Mesenteric fat pad (tissue), 1 donor: ENCODE results near the gene MED25. TPM values are rescaled to one million over a fixed set of nuclear protein-coding genes. Genes with fewer than 3 reads are reported as not detected.
A peak's percentile ranks its signal among the peaks of the same experiment; 100 is the strongest.

Experiments
- DNase-seq: peaks from one replicate; pipeline ENCODE4 v3.0.0-alpha.2; 2020; ENCODE audit warnings: low spot score
- total RNA-seq: library from RNA; stranded (reverse); fragmentation: NEBNext Ultra II Directional; extraction: Animal tissue kit (Norgen Biotek cat#: 25700); gene quantifications from one replicate; pipeline ENCODE4 v1.2.1, GENCODE V29; 2021
- donor health status: DM: yes; HTN: yes; CAD: no.

MED25 gene
- total RNA-seq, 1 donor from 2014 or later = 40.4 TPM

DNA sequence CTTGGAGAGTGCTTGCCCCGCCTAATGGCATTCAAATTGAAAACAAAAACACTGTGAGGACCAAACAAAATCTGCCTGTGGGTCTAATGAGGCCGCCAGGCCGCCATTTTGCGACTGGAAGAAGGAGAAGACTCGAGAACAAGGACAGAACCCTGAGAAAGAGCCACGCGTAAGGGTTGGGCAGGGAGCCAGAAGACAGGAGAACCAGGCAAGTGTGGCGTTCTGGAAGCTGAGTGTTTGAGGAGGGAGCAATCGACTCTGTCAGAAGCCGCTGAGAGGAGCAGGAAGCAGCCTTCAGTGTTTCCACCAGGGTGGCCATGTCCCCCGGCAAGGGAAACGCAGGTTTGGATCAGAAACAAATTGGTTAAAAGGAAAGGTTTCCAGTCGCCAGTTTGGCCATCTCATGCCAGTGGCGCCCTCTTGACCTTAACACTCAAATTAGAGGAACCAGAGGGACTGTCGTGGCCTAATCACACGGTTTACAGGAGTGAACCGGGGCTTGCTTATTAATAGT, 22.7 kb downstream of the MED25 start:
- DNase-seq = no peak

DNA sequence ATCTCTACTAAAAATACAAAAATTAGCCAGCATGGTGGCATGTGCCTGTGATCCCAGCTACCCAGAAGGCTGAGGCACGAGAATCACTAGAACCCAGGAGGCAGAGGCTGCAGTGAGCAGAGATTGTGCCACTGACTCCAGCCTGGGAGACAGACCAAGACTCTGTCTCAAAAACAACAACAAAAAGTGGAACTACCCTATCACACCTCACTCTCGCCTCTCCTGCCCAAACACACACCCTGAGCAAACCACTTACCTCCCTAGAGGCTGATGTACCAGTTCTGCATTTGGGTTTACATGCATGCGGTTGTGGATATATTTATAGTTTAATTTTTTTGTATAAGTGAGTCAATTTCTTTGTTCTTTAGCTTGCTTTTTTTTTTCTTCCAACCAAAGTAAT, 25.2 kb downstream of the MED25 start:
- DNase-seq = no peak

DNA sequence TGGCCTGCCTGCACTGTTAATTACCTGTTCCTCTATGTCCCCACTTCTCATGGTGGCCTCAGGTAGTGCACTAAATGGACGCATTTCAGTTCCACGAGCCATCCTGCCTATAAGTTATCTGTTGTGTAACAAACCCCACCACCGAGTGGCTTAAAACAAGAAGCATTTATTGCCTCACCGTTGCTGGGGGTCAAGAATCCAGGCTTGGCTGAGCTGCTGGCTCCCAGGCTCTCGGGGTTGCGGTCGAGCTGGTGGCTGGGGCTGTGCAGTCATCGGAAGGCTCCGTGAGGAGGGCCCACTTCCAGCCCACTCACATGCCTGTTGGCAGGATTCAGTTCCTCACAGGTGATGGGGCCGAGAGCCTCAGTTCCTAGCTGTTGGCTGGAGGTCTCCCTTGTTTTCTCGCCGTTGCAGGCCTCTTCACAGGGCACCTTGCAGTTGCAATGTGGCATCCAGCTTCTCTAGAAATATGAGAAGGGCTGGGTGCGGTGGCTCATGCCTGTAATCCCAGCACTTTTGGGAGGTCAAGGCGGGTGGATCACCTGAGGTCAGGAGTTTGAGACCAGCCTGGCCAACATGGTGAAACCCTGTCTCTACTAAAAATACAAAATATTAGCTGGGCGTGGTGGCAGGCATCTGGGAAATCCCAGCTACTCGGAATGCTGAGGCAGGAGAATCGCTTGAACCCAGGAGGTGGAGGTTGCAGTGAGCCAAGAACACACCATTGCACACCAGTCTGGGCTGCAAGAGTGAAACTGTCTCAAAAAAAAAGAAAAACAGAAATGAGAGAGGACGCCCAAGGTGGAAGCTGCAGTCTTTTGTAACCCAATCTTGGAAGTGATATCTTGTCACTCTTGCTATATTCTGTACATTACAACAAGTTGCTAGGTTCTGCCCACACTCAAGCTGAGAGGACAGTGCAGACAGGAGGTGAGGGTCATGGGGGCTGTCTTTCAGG, 26.3 kb downstream of the MED25 start:
- DNase-seq = no peak

DNA sequence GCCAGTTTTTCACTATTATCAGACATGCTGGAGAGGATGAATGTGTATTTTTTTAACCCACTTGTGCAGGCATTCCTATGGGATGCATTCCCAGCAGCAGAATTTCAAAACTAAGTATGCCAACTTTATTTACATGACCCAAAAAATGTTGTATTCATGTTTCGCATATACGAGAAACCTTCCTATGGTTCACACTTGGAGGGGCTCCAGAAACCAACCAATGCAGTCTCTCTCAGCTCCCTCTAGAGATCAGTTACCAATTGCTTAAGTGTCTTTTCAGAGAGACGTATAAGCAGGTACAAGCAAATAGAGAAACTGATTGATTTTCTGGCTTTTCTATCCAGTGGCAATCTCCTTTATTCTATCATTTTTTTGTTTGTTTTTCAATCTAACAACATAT, 27.3 kb downstream of the MED25 start:
- DNase-seq = no peak

DNA sequence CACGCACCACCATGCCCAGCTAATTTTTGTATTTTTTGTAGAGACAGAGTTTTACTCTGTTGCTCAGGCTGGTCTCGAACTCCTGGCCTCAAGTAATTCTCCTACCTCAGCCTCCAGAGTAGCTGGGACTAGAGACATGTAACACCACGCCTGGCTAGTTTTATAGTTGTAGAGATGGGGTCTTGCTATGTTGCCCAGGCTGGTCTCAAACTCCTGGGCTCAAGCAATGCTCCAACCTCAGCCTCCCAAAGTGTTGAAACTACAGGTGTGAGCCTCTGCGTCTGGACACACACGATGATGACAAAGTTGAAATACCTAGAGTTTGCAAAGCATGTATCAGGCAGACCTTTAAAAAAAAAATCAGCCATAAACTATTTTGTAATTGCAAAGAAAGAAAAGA, 28.3 kb downstream of the MED25 start:
- no peak for DNase-seq

DNA sequence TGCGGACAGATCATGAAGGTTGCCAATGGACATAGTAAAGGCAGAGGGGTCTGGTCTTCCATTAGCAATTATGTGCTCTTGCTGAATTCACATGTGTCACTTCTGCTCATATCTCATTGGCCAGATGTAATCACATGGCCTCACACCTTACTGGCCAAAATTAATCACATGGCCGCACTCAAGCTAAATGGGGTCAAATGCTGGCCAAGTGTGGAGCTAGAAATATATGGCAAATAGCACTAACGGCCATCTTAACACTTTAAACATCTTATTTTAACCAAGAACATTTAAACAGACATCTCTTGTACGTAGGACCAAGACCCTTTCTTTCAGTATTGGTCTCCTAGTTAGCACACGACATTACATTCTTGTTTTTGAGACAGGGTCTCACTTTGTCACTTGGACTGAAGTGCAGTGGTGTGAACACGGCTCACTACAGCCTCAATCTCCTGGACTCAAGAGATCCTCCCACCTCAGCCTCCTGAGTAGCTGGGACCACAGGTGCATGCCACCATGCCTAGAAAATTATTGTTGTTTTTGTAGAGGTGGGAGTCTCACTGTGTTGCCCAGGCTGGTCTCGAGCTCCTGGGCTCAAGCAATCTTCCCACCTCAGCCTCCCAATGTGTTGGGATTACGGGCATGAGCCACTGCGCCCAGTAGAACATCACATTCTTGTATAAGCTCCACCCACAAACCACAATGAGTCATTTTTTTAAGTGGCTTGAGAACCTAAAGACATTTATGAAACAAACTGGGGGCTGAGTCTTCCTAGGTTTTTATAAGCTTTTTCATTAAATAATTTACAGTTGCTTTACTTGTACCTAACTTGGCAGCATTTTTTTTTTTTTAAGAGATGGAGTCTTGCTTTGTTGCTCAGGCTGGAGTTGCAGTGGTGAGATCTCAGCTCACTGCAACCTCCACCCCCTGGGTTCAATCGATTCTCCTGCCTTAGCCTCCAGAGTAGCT, 29.9 kb downstream of the MED25 start:
- DNase-seq = no peak

DNA sequence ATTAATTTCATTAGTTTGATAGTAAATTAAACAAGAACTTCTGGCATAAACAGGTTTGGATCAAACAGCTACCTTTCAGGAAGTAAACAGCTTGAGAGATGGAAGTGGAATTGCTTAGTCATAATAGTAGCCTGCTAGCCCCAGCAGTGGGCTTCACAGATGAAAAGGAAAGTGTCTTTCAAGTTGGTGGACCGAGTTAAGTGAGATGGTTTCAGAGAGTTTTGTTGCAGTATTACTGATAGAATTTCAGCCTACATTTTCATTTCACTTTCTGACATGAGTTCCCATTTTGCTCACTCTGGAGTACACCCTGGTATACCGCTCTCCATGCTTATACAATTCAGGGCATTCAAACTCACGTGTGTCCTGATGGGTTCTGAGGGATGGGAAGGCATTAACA, 30.8 kb downstream of the MED25 start:
- DNase-seq = no peak

DNA sequence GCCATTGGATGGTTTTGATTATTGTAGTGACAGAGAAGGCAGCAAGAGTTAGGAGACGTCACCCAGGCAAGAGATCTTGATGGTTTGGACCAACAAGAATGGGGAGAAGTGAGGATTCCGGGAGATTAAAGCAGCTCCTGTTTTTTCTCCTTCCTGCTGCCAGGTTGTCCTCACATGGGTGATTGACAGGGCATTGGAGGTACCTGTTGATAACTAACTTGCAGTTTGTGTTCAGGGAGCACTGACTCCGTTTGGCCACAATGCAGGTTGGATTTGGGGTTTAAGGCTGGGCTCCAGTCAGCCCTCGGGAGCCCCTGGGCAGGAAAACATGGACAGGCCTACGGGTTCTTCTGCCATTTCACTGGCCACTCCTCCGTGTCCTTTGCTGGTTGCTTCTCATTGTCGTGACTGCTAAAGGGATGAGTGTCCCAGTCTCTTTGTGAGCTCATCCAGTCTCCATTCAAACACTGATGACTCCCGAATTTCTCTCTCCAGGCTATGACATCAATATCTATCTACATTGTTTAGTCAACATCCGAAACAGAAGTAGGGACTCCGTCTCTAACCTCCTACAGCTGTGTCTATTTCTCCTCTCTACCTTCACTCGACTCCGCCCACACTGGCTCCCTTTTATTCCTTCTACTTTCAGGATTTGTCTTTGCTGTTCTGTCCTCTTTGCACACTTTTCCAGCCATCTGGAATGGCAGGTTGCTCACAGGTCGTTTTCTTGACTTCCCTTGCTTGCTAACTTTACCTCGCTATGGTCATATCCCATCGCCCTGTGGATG, 31.5 kb downstream of the MED25 start:
- DNase-seq = no peak

DNA sequence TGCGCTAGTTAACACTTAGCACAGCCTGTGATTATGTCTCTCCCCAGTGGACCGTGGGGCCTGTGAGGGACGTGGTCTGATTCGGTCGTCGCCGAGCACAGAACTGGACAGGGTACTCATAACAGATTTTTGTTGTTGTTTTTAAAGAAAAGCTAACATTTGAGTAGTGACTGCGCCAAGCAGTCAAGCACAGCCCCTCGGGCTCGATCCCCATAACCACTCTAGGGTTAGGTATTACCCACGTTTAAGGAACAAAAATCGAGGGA, 32.1 kb downstream of the MED25 start:
- no peak for DNase-seq

DNA sequence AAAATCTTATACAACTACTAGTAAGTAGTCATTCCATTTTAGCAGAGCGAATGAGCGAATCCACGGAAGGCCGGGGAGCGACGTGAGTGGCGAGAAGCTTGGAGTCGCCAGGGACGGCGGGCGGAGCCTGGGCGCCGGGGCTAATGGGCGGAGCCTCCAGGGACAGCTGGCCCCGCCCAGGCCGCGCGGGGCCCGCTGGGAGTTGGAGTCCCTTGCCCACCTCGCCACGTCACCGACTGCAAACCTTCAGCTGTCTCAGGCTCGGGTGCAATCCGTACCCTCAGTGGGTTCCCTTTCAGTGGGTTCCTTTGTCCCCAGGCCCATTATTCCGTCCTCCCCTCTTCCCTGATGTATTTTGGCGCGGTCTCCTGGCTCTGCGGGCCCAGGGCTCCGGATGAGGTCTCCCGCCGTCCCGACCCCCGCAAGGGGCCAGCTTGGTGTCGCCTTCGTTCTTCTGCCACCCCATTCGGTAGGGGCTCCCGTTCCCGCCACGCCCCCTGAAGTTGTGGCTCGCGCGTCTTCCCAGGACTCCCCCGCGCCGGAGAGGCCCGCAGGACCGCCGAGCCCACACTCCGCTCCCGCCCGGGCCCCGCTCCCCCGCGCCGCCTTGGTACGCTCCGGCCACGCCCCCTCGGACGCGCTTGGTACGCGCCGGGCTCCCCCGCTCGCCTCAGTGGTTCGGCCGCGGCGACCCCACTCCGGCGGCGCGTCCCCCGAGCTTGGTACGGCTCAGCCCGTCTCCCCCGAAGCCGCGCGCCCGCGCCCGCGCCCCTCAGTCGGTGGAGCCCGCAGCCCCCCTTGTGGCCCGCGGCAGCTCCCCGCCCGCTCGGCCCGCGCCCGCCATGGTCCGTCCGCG, 32.6 kb downstream of the MED25 start, which contains the start of gene PTOV1:
TSS of gene PTOV1 (plus strand) at position 673 of the 856 bp plus-strand sequence.
- peak; percentile 97 for DNase-seq

DNA sequence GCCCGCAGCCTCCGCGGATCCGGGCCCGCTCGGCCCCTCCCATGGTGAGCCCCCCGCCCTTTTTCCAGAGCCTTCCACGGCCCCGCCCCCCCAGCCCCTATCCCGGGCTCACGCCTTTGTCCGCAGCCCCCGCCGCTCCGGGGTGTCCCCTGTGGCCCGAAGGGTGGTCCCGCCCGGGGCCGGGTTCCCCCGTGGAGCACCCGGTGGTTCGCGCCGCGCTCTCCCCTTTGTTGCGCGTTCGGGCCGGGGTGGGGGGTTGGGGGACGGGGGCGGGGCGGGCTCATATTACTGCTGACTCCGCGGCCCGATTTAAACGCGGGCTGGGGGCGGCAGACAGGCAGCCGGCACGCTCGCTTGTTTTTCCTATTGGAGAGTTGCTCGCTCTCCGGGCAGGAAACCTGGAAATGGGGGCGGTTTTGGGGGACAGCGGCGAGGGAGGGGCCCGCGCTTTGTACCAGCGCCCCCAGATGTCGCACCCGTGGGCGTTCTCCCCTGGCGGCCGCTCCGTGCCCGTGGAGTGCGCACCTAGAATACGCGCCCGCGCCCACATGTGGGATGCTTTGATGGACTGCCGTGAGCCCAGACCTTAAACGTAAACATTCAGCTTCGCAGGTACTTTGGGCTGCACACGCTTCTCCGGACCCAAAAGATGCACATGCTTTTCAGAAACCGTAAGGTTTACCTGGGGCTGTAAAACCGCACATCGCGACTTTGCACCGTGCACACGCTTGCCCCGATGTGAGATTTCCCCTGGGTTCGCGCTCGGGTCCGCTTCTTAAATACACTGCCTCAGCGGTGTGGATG, 33.6 kb downstream of the MED25 start:
- no peak for DNase-seq

DNA sequence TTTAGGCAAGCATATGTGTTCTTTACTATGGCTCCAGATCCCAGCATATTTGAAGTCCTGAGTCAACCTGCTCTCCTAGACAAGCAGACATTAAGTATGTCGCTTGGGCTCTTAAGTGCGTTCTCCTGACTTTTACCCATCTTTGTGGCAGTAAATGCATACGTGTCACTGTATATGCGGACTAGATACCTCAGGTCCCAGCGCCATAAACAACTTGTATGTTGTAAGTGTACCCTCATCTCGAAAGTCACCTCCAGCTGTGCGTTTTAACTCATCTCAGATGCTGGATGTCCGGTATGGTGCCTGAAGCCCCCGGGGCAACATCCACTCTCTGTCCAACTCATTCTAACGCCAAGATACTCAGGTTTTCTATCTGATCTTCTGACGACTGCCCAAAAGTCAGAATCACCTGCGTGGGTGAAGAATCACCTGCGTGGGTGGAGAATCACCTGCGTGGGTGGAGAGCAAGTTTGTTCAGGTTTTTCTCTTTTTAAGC, 34.6 kb downstream of the MED25 start:
- no peak for DNase-seq

DNA sequence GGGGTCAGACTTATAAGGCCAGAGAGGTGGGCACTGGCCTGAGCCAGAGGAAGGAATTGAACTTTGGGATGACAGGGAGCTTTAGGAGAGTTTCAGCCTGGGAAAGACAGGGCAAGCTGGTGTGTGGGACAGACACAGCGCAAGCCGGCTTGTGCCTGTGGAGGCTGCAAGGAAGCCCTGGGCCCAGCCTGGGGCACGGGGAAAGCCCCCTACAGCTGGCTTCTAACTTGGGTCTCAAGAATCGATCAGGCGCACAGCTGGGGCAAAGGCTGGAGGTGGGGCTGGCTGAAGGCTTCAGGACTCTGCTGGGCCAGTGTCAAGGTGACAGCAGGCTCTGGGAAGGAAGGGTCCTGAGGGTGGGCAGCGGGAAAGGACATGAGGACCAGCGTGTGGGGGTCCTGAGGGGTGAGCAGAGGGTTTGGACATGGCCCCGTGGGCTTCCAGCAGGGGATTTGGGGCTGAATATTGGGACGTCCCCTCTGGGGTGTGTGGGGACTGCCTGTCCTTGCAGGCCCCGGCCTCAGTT, 35.8 kb downstream of the MED25 start:
- DNase-seq = no peak

DNA sequence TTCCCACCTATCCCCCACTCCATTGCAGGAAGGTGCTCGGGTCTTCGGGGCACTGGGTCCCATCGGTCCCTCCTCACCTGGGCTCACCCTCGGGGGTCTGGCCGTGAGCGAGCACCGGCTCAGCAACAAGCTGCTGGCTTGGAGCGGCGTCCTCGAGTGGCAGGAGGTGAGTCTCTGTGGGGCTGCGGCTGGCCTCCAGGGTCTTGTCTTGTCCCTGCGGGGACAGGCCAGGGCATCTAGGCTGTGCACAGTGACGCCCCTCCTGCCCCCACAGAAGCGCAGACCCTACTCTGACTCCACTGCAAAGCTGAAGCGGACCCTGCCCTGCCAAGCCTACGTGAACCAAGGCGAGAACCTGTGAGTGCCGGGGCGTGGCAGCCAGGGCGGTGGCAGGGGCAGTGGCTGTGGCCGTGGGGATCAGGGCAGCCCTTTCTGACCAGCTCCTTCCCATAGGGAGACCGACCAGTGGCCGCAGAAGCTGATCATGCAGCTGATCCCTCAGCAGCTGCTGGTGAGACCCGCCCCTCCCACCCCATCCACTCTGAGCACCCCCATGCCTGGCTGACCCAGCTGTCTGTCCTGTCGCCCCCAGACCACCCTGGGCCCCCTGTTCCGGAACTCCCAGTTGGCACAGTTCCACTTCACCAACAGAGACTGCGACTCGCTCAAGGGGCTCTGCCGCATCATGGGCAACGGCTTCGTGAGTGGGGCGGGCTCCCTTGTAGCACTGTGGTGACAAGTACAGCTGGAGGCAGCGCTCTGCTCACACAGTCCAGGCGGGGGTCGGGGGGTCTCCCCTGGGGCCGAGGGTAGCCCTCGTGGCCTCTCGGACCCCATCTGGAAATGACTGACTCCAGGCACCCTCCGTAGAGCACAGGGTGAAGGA, 36.5 kb downstream of the MED25 start:
- no peak for DNase-seq

DNA sequence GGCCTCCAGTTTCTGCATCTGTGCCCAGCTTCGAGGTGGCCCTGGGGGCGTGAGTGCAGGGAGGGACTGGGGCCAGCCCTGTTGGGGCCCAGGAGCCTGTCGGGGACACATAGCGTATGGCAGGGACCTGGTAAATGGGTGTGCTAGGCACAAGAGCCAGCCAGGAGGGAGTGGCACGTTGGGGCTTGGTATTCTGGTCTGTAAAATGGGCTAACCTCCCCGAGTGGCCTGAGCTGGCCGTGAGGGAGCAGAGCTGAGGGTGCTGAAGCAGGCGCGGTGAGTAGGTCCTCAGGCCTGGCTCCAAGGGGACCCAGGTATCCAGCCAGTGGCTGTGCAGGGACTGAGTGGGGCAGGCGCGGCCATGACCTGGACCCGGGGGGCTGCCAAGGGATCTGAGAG, 37.2 kb downstream of the MED25 start:
- no peak for DNase-seq

DNA sequence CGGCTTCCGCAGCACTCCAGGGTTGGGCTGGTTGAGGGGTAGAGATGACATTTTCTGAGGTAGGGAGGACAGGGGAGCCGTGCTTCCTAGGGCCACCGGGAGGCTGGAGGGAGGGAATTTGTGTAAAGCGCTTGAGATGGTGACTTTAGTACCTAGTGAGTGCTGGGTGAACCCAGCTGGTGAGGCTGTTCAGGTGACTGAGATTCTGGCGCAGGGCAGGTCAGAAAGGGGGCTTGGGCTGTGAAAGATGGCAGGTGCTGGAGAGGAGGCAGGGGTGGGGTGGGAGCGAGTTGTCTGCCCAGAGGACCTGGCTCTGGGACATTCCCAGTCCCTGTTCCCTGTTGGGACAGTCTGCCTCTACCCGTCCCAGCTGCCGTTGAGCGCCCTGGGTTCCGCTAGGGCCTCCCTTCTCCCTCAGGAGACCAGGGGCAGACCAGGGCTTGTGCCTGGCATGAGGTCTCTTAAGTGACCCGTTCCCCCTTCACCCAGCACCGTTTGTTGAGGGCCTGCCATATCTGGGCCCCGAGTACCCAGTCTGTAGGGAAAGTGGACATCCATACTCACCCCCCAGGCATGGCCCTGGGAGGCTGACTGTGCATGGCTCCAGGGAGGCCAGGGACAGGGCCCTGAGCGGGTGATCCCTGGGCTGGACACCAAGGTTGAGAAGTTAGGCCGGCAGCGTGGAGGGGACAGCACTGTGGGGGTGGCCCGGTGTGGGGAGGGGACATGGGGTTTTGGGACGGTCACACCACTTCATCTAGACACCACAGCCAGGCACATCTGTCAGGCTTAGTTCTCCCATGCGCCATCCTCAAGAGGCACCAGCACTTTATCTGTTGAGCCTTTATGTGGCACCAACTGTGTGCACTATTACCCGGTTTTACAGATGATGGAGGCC, 37.8 kb downstream of the MED25 start:
- no peak for DNase-seq

DNA sequence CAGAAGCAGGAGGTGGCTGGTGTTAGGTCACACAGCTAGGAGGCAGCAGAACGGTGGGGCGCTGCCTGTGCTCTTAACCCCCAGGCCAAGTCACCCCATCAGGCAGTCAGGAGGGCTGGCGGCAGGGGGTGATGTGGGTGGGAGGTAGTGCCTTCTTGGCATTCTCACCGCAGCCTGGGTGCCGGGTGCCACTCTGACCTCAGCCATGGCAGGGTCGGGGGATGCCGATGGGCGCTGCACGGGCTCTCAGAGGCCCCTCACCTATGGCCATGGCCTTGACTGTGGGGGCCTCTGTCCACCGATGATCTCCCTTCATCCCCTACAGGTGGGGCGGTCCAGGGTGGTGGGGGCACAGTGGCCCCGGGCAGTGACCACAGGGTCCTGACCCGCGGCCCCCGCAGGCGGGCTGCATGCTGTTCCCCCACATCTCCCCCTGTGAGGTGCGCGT, 38.5 kb downstream of the MED25 start:
- DNase-seq = no peak
